Stimulated activated CD8-positive, alpha-beta memory T cell treated with anti-CD3 and anti-CD28 coated beads, Interleukin-2, amount 100 ng/mL, for 48 hours (primary cell): ENCODE measurements around the gene FTHL17.

Source experiments
- DNase-seq, 2 donors: peaks; one replicate each; pipeline ENCODE4 v3.0.0-alpha.2; 2020; ENCODE audit warnings: low read depth in 2 of 2

The FTHL17 gene

DNA sequence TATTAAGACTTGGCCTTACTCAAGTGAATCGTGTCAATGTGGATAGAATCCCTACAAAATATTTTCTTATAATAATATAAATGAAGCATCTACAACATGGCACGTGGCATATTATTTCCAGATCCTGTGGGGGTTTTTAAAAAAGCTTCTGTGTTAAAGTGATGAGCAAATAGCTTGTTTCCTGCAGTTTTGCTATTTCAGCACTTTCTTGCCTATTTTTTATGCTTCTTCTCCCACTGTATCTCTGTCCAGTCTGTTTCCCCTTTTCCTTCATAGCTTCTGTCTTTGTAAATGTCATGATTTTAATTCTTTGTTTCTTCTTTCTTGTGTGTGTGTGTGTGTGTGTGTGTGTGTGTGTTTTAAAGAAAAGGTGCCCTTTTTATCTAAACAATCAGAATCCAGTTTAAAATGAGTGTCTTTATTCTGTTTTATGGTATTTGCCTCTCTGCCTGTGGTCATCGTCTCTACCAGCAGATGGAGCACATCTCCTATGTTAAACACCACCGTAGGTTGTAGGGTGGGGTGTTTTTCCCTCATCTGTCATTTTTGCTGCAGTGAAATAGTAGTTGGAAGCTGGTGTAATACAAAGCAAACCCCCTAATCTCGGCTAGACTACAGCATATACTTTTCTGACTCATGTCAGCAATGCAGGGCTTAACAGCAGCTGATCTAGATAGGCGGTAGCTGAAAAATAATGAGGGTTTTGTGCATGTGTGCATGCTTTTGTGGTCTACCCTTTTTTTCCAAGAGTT is 33.1 kb downstream of the FTHL17 start:
- DNase-seq: no peak

DNA sequence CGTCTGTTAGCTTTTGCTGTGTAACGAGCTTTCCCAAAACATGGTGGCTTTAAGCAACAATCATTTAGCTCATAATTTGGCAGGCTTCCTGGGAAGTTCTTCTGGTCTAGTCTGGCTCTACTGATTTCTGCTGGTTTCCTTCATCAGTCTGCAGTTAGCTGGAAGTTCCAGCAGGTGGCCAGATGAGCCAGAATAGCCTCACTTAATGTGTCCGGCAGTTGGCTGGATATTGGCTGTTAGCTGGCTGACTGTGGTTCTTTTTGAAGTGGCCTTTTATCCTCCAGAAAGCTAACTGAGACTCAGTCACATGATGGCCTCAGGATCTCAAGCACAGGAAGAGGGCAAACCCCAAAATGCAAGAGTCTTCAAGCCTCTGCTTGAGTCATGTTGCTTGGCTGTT is 34.9 kb downstream of the FTHL17 start:
- no peak for DNase-seq

DNA sequence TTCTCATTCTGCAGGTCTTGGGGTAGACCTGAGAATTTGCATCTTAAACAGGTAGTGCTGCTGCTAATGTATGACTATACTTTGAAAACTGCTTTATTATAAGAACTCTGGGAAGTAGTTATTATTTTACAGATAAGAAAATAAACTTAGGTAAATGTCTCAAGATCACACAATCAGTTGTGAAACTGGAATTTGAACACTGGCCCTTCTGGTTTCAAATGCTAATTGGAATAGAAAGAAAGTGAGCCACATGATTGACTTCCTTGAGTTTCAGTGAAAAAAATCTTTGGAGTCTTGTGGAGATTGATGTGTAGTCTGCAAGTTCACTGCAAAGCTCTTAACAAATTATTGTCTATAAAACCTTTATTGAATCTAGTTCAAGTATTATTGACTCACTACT is 44.5 kb downstream of the FTHL17 start:
- DNase-seq: no peak

DNA sequence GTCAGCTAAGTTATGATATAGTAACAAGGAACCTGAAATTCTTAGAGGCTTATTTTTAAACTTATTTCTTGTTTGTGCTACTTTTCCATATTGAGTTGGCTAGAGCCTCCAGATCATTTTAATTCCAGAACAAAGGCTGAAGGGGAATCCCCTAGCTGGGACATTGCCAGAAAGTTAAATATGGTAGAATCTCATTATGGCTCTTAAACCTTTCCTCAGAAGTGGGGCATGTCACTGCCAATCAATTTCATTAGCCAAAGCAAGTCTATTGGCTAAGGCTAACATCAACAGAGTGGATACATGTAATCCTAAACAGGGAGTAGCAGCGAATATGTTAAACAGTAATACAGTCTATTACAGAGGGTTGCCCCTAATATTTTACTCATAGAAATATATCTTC is 47.0 kb downstream of the FTHL17 start:
- DNase-seq: no peak

DNA sequence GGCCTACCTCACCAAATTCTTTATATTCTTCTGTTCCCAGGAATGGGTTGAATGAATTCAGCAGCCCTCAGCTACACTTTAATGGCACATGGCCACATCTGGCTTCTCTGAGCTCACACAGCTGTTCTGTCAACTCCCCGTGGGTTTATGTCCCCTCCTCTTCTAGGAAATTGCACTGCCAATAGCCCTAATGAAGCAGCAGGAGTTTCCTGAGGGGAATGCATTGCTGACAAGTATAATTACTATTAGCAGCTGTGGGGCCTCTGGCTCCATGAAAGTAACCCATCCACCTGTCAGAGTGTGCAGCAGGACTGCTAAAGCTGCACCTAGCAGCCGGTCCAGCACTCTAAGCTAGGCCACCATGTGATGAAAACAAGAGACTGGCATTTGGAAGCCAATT is 50.3 kb downstream of the FTHL17 start:
- DNase-seq: no peak
